HL-60 (cell line): Measurements from ENCODE around the gene SFI1.
A peak's percentile ranks its signal among the peaks of the same experiment; 100 is the strongest.

Experiments
- DNase-seq, 2 experiments: peaks; one replicate each; pipeline ENCODE4 v3.0.0-alpha.2; 2010 to 2020; ENCODE audit warnings: low read depth in 1 of 2, low spot score in 1 of 2
- H3K27ac ChIP-seq: fragments of 250-450 bp; sonication (Bioruptor Pico); replicated peaks from 2 replicates; pipeline ENCODE4 v1.5.1; 2020; ENCODE audit warnings: mild to moderate bottlenecking, moderate library complexity
- H3K27me3 ChIP-seq: fragments of 250-450 bp; sonication (Bioruptor Pico); 2 replicates; pipeline ENCODE4 v1.5.1; 2021; ENCODE audit warnings: mild to moderate bottlenecking, moderate library complexity; ENCODE audit not compliant: insufficient read depth, poor library complexity, severe bottlenecking
- H3K4me3 ChIP-seq: replicated peaks from 2 replicates; pipeline ENCODE4 v1.5.1; 2011; ENCODE audit warnings: mild to moderate bottlenecking, control low read depth, low read length; ENCODE audit not compliant: insufficient read depth
- CTCF ChIP-seq: IDR thresholded peaks from one replicate; pipeline ENCODE4 v1.5.1; 2011; ENCODE audit warnings: low read length, control low read depth, inconsistent platforms; ENCODE audit not compliant: insufficient read depth
- GABPA ChIP-seq: IDR thresholded peaks from 2 replicates; pipeline ENCODE4 v1.6.1; 2012; ENCODE audit warnings: low read depth
- POLR2AphosphoS5 ChIP-seq: IDR thresholded peaks from 2 replicates; pipeline ENCODE4 v1.6.1; 2012; ENCODE audit warnings: low read depth
- SPI1 ChIP-seq: IDR thresholded peaks from 2 replicates; pipeline ENCODE4 v1.6.1; 2012; ENCODE audit warnings: low read depth, mild to moderate bottlenecking, borderline replicate concordance
- TF ChIP-seq, protein P1 (sequence below): IDR thresholded peaks from 2 replicates; pipeline ENCODE4 v1.6.1; 2012; ENCODE audit warnings: low read depth; ENCODE audit not compliant: insufficient replicate concordance

Gene SFI1

GRCh38 chr22:31610611-31611010 is 114.3 kb downstream of the SFI1 start:
- H3K27me3 ChIP-seq = no peaks in the 10 kb centered on the region
- no peak overlapping the region for H3K27ac ChIP-seq
- TF ChIP-seq POLR2AphosphoS5 (no peak), GABPA (no peak), SPI1 (no peak), CTCF (no peak)
- TF ChIP-seq, protein P1, sequence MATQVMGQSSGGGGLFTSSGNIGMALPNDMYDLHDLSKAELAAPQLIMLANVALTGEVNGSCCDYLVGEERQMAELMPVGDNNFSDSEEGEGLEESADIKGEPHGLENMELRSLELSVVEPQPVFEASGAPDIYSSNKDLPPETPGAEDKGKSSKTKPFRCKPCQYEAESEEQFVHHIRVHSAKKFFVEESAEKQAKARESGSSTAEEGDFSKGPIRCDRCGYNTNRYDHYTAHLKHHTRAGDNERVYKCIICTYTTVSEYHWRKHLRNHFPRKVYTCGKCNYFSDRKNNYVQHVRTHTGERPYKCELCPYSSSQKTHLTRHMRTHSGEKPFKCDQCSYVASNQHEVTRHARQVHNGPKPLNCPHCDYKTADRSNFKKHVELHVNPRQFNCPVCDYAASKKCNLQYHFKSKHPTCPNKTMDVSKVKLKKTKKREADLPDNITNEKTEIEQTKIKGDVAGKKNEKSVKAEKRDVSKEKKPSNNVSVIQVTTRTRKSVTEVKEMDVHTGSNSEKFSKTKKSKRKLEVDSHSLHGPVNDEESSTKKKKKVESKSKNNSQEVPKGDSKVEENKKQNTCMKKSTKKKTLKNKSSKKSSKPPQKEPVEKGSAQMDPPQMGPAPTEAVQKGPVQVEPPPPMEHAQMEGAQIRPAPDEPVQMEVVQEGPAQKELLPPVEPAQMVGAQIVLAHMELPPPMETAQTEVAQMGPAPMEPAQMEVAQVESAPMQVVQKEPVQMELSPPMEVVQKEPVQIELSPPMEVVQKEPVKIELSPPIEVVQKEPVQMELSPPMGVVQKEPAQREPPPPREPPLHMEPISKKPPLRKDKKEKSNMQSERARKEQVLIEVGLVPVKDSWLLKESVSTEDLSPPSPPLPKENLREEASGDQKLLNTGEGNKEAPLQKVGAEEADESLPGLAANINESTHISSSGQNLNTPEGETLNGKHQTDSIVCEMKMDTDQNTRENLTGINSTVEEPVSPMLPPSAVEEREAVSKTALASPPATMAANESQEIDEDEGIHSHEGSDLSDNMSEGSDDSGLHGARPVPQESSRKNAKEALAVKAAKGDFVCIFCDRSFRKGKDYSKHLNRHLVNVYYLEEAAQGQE = no peak
- no peak for DNase-seq
- no peak overlapping the region for H3K4me3 ChIP-seq

DNA sequence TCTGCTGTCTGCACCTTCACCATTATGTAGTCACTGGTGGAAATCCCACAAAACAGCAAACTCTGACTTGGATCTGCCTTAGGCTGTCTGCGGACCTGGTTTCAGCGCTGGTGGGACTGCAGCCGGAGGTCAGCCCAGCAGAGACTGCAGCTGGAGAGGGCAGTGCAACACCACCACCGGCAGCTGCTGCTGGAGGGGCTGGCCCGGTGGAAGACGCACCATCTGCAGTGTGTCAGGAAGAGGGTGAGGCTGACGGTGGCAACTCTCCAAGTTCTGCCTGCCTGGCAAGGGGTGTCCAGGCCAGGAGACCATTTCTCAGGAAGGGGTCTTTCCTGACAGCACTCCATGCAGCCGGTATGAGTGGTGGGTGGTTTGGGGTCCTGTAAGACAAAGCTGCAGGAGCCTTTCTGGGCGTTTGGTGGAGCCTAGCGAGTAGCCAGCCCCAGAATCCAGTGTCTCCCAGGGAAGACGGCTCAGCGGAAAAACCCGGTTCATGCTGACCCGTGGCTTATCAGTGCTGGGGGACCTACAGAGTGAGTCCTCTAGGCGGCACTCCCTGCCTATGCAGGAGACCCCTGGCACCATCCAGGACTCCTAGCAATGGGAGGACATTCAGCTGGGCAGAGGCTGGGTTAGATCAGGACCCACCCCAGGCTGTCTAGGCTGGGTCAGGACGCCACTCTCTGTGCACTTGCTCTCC is 114.9 kb downstream of the SFI1 start:
- no peak overlapping the region for H3K27ac ChIP-seq
- no peak for TF ChIP-seq GABPA
- no peak for TF ChIP-seq SPI1
- TF ChIP-seq, protein P1 = no peak
- TF ChIP-seq POLR2AphosphoS5 = no peak
- no peak for TF ChIP-seq CTCF
- no peak overlapping the region for H3K4me3 ChIP-seq
- no peak for DNase-seq
- H3K27me3 ChIP-seq = no peaks in the 10 kb centered on the region

GRCh38 chr22:31612891-31613285 is 116.6 kb downstream of the SFI1 start:
- no peak for DNase-seq
- TF ChIP-seq POLR2AphosphoS5 (peak; percentile 6; the same call in 1 of the 2 replicates), GABPA (no peak), SPI1 (no peak)
- Histone ChIP-seq H3K27me3 (no peaks in the 10 kb centered on the region), H3K4me3 (no peak overlapping the region), H3K27ac (no peak overlapping the region)

- H3K27me3 ChIP-seq = no peaks in the 10 kb centered on the region
- no peak overlapping the region for H3K27ac ChIP-seq
- no peak overlapping the region for H3K4me3 ChIP-seq
- no peak for DNase-seq
- no peak for TF ChIP-seq SPI1
- 0 out of 2 replicates have a peak, but pooled peaks have one; percentile 15 for TF ChIP-seq POLR2AphosphoS5
These were observed 117.1 kb downstream of the SFI1 start for GRCh38 chr22:31613286-31613903.
